Activated naive CD4-positive, alpha-beta T cell treated with anti-CD3 and anti-CD28 coated beads for 36 hours (primary cell): ENCODE measurements around the gene KIAA1755. TPM values are rescaled to one million over a fixed set of nuclear protein-coding genes. Genes with fewer than 3 reads are reported as not detected.
"Not testable (repeated sequence)": the region's sequence is repeated elsewhere in the genome, so short reads cannot be mapped to it uniquely, and the experiment has no call there.

ENCODE experiments used
- CTCF ChIA-PET: fragments of 350-600 bp; sonication (Branson Sonifier 250); formaldehyde crosslinking; loops from one replicate; lab custom pipeline; 2021; ENCODE audit warnings: antibody characterized with exemption; lab: Charles Lee
- DNase-seq: peaks from one replicate; pipeline ENCODE4 v3.0.0-alpha.2; 2020
- H3K27ac Mint-ChIP-seq: one replicate; pipeline ENCODE4 v1.8.0; 2021; ENCODE audit warnings: mild to moderate bottlenecking, mixed read lengths
- H3K27me3 Mint-ChIP-seq: one replicate; pipeline ENCODE4 v1.8.0; 2021; ENCODE audit warnings: low read depth, mixed read lengths
- H3K36me3 Mint-ChIP-seq: one replicate; pipeline ENCODE4 v1.8.0; 2021; ENCODE audit warnings: low read depth, mixed read lengths
- H3K4me1 Mint-ChIP-seq: one replicate; pipeline ENCODE4 v1.8.0; 2021; ENCODE audit warnings: low read depth, mixed read lengths
- H3K4me3 Mint-ChIP-seq: one replicate; pipeline ENCODE4 v1.8.0; 2021; ENCODE audit warnings: mild to moderate bottlenecking, moderate library complexity, mixed read lengths
- H3K9me3 Mint-ChIP-seq: one replicate; pipeline ENCODE4 v1.8.0; 2021; ENCODE audit warnings: mixed read lengths
- intact Hi-C: fragments of 100-400 bp; cut with micrococcal nuclease; formaldehyde crosslinking; loops from one replicate; pipeline ENCODE4 v1.15.1; 2023
- total RNA-seq, 2 experiments: library from RNA; stranded (reverse); gene quantifications; one replicate each; pipeline ENCODE4 v1.2.3, GENCODE V29; 2021

Gene KIAA1755
- total RNA-seq, 2 experiments from 2014 or later = not detected

- CTCF ChIA-PET = no interaction called here
- Mint-ChIP-seq H3K36me3 (no peaks in the 10 kb centered on the region), H3K27ac (no peak overlapping the region), H3K4me3 (no peak overlapping the region), H3K27me3 (peaks cover 20% of the 10 kb centered on the region), H3K9me3 (no peaks in the 10 kb centered on the region), H3K4me1 (no peaks in the 10 kb centered on the region)
- intact Hi-C loops = no loop called here
- DNase-seq = no peak
Measured at GRCh38 chr20:38269040-38269439, 8.5 kb upstream of the KIAA1755 start.

- no peak for DNase-seq
- H3K36me3 Mint-ChIP-seq = no peaks in the 10 kb centered on the region
- intact Hi-C loops = no loop called here
- H3K27ac Mint-ChIP-seq = no peak overlapping the region
- CTCF ChIA-PET = no interaction called here
- no peaks in the 10 kb centered on the region for H3K9me3 Mint-ChIP-seq
- H3K27me3 Mint-ChIP-seq = peaks cover 20% of the 10 kb centered on the region
- no peak overlapping the region for H3K4me3 Mint-ChIP-seq
- H3K4me1 Mint-ChIP-seq = no peaks in the 10 kb centered on the region
Measured at GRCh38 chr20:38267901-38268514, 7.5 kb upstream of the KIAA1755 start.

GRCh38 chr20:38267296-38267695 is 6.8 kb upstream of the KIAA1755 start:
- Mint-ChIP-seq H3K27ac (no peak overlapping the region), H3K36me3 (no peaks in the 10 kb centered on the region), H3K27me3 (peaks cover 16% of the 10 kb centered on the region), H3K9me3 (no peaks in the 10 kb centered on the region), H3K4me3 (no peak overlapping the region), H3K4me1 (no peaks in the 10 kb centered on the region)
- CTCF ChIA-PET = no interaction called here
- DNase-seq = no peak
- intact Hi-C loops = no loop called here

GRCh38 chr20:38266426-38266825 is 5.9 kb upstream of the KIAA1755 start:
- Mint-ChIP-seq H3K9me3 (no peaks in the 10 kb centered on the region), H3K4me3 (no peak overlapping the region), H3K27ac (no peak overlapping the region), H3K36me3 (no peaks in the 10 kb centered on the region), H3K27me3 (peaks cover 15% of the 10 kb centered on the region), H3K4me1 (no peaks in the 10 kb centered on the region)
- CTCF ChIA-PET = no interaction called here
- intact Hi-C loops = no loop called here
- no peak for DNase-seq

GRCh38 chr20:38262931-38263330 is 2.4 kb upstream of the KIAA1755 start:
- CTCF ChIA-PET = no interaction called here
- Mint-ChIP-seq H3K27me3 (peaks cover 35% of the 10 kb centered on the region), H3K4me3 (no peak overlapping the region), H3K4me1 (peaks cover 4% of the 10 kb centered on the region), H3K27ac (no peak overlapping the region), H3K9me3 (no peaks in the 10 kb centered on the region), H3K36me3 (no peaks in the 10 kb centered on the region)
- no peak for DNase-seq
- intact Hi-C loops = no loop called here

GRCh38 chr20:38261054-38261390 is 487 bp upstream of the KIAA1755 start:
- no peaks in the 10 kb centered on the region for H3K36me3 Mint-ChIP-seq
- H3K27ac Mint-ChIP-seq = no peak overlapping the region
- no peaks in the 10 kb centered on the region for H3K9me3 Mint-ChIP-seq
- no peak for DNase-seq
- peaks cover 35% of the 10 kb centered on the region for H3K27me3 Mint-ChIP-seq
- H3K4me3 Mint-ChIP-seq = no peak overlapping the region
- peaks cover 4% of the 10 kb centered on the region for H3K4me1 Mint-ChIP-seq
- CTCF ChIA-PET = no interaction called here
- intact Hi-C loops = no loop called here

GRCh38 chr20:38260025-38260377 is 534 bp downstream of the KIAA1755 start:
- H3K4me1 Mint-ChIP-seq = peaks cover 4% of the 10 kb centered on the region
- DNase-seq = no peak
- H3K9me3 Mint-ChIP-seq = no peaks in the 10 kb centered on the region
- H3K36me3 Mint-ChIP-seq = no peaks in the 10 kb centered on the region
- peaks cover 35% of the 10 kb centered on the region for H3K27me3 Mint-ChIP-seq
- no peak overlapping the region for H3K27ac Mint-ChIP-seq
- no peak overlapping the region for H3K4me3 Mint-ChIP-seq
- CTCF ChIA-PET = no interaction called here
- intact Hi-C loops = no loop called here

- H3K4me3 Mint-ChIP-seq = no peak overlapping the region
- H3K27ac Mint-ChIP-seq = no peak overlapping the region
- intact Hi-C loops = no loop called here
- CTCF ChIA-PET = no interaction called here
- H3K9me3 Mint-ChIP-seq = no peaks in the 10 kb centered on the region
- peaks cover 29% of the 10 kb centered on the region for H3K27me3 Mint-ChIP-seq
- peaks cover 4% of the 10 kb centered on the region for H3K4me1 Mint-ChIP-seq
- H3K36me3 Mint-ChIP-seq = no peaks in the 10 kb centered on the region
- no peak for DNase-seq
Measured at GRCh38 chr20:38258545-38259215, 1.9 kb downstream of the KIAA1755 start.

- CTCF ChIA-PET = no interaction called here
- intact Hi-C loops = no loop called here
- no peak for DNase-seq
- no peaks in the 10 kb centered on the region for H3K9me3 Mint-ChIP-seq
- no peaks in the 10 kb centered on the region for H3K36me3 Mint-ChIP-seq
- H3K4me3 Mint-ChIP-seq = no peak overlapping the region
- no peak overlapping the region for H3K27ac Mint-ChIP-seq
- peaks cover 4% of the 10 kb centered on the region for H3K4me1 Mint-ChIP-seq
- peaks cover 29% of the 10 kb centered on the region for H3K27me3 Mint-ChIP-seq
Measured at GRCh38 chr20:38256966-38257365, 3.6 kb downstream of the KIAA1755 start.

- peaks cover 24% of the 10 kb centered on the region for H3K27me3 Mint-ChIP-seq
- H3K4me1 Mint-ChIP-seq = peaks cover 3% of the 10 kb centered on the region
- intact Hi-C loops = no loop called here
- no peak overlapping the region for H3K4me3 Mint-ChIP-seq
- H3K9me3 Mint-ChIP-seq = no peaks in the 10 kb centered on the region
- CTCF ChIA-PET = no interaction called here
- no peaks in the 10 kb centered on the region for H3K36me3 Mint-ChIP-seq
- no peak overlapping the region for H3K27ac Mint-ChIP-seq
- DNase-seq = no peak
Measured at GRCh38 chr20:38256021-38256420, 4.5 kb downstream of the KIAA1755 start.

GRCh38 chr20:38255393-38255792 is 5.1 kb downstream of the KIAA1755 start:
- CTCF ChIA-PET = interaction anchor here (1.2 kb wide), 1 partner anchor 34 kb away, joined by 3 read pairs; no protein-coding TSS in a partner anchor
- H3K27me3 Mint-ChIP-seq = peaks cover 20% of the 10 kb centered on the region
- H3K27ac Mint-ChIP-seq = no peak overlapping the region
- DNase-seq = no peak
- no peaks in the 10 kb centered on the region for H3K9me3 Mint-ChIP-seq
- no peaks in the 10 kb centered on the region for H3K36me3 Mint-ChIP-seq
- no peak overlapping the region for H3K4me3 Mint-ChIP-seq
- intact Hi-C loops = no loop called here
- H3K4me1 Mint-ChIP-seq = no peaks in the 10 kb centered on the region

GRCh38 chr20:38254621-38255020 is 5.9 kb downstream of the KIAA1755 start:
- DNase-seq, H3K36me3 Mint-ChIP-seq, H3K4me3 Mint-ChIP-seq, H3K27ac Mint-ChIP-seq, H3K9me3 Mint-ChIP-seq, H3K4me1 Mint-ChIP-seq, intact Hi-C loops: not testable (repeated sequence)
- peaks cover 13% of the 10 kb centered on the region for H3K27me3 Mint-ChIP-seq
- CTCF ChIA-PET = interaction anchor here (0.6 to 1.2 kb wide), 2 partner anchors 33 to 99 kb away, joined by 3 read pairs; no protein-coding TSS in a partner anchor

- Mint-ChIP-seq H3K36me3 (no peaks in the 10 kb centered on the region), H3K4me3 (no peak overlapping the region), H3K27ac (no peak overlapping the region), H3K9me3 (no peaks in the 10 kb centered on the region), H3K27me3 (peaks cover 4% of the 10 kb centered on the region), H3K4me1 (no peaks in the 10 kb centered on the region)
- CTCF ChIA-PET = interaction anchor here (1.1 kb wide), 1 partner anchor 29 kb away, joined by 3 read pairs; no protein-coding TSS in a partner anchor
- intact Hi-C loops = no loop called here
- no peak for DNase-seq
Measured at GRCh38 chr20:38253571-38253970, 7.0 kb downstream of the KIAA1755 start.
